ENCODE measurements around the gene MTMR3. TPM values are rescaled to one million over a fixed set of nuclear protein-coding genes. Genes with fewer than 3 reads are reported as not detected.

The MTMR3 gene
- total RNA-seq, 2 experiments from 2014 or later: 16.3 to 16.9 TPM

DNA sequence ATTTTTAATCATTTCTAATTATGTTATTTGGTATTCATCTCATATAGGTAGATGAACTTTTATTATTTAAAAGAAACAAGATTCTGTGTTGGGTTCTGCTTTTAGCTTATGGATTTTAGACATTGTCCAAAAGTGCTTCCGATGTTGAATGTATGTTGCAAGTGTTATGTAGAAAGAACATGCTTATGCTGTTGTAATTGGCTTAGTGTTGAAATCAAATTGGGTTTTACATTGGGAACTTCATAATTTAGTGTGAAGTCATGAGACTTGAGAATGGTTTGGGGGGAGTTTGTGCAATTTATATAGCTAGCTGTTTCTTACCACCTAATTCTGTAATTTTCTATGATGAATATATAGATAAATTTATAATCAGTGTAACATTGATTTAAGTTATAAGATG lies 3.6 kb downstream of the MTMR3 start:
- Mint-ChIP-seq H3K4me1 (peaks cover 12% of the 10 kb centered on the region), H3K27ac (no peak overlapping the region), H3K27me3 (no peaks in the 10 kb centered on the region), H3K4me3 (no peak overlapping the region), H3K36me3 (peaks cover 4% of the 10 kb centered on the region), H3K9me3 (no peaks in the 10 kb centered on the region)
- DNase-seq: no peak

DNA sequence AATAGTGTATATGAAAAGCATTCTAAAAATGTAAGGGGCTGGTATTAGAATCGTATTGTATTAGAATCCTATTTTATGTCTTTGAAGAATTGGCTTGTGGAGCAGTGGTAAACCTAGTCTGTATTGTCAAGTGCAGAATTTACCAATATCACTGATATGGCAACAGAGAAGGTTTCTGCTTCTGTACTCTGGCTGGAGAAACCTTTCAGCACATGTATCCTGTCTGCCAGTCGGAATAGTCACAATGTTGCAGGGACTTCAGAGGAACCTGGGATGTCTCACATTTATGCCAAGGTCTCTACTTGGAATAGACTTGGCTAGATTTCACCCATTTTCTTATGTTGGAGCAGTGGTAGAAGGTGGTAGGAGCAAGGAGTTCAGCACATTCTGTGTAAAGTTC lies 4.4 kb downstream of the MTMR3 start:
- DNase-seq: no peak
- Mint-ChIP-seq H3K9me3 (no peaks in the 10 kb centered on the region), H3K4me1 (peaks cover 15% of the 10 kb centered on the region), H3K27me3 (no peaks in the 10 kb centered on the region), H3K4me3 (no peak overlapping the region), H3K36me3 (peaks cover 4% of the 10 kb centered on the region), H3K27ac (no peak overlapping the region)

- Mint-ChIP-seq H3K27me3 (no peaks in the 10 kb centered on the region), H3K4me1 (peaks cover 18% of the 10 kb centered on the region), H3K27ac (no peak overlapping the region), H3K4me3 (no peak overlapping the region), H3K9me3 (no peaks in the 10 kb centered on the region), H3K36me3 (peaks cover 6% of the 10 kb centered on the region)
- no peak for DNase-seq
These were observed 7.8 kb downstream of the MTMR3 start for GRCh38 chr22:29890760-29891159.

GRCh38 chr22:29892315-29893156 lies 9.6 kb downstream of the MTMR3 start:
- H3K27me3 Mint-ChIP-seq: no peaks in the 10 kb centered on the region
- peaks cover 6% of the 10 kb centered on the region for H3K36me3 Mint-ChIP-seq
- DNase-seq: no peak
- peaks cover 18% of the 10 kb centered on the region for H3K4me1 Mint-ChIP-seq
- no peak overlapping the region for H3K27ac Mint-ChIP-seq
- H3K9me3 Mint-ChIP-seq: no peaks in the 10 kb centered on the region
- H3K4me3 Mint-ChIP-seq: no peak overlapping the region

GRCh38 chr22:29901354-29901753 lies 18.4 kb downstream of the MTMR3 start:
- no peaks in the 10 kb centered on the region for H3K9me3 Mint-ChIP-seq
- no peaks in the 10 kb centered on the region for H3K36me3 Mint-ChIP-seq
- peaks cover 24% of the 10 kb centered on the region for H3K4me1 Mint-ChIP-seq
- DNase-seq: no peak
- no peaks in the 10 kb centered on the region for H3K27me3 Mint-ChIP-seq
- no peak overlapping the region for H3K27ac Mint-ChIP-seq
- no peak overlapping the region for H3K4me3 Mint-ChIP-seq

- Mint-ChIP-seq H3K27ac (no peak overlapping the region), H3K36me3 (no peaks in the 10 kb centered on the region), H3K4me1 (peaks cover 33% of the 10 kb centered on the region), H3K4me3 (no peak overlapping the region), H3K9me3 (no peaks in the 10 kb centered on the region), H3K27me3 (no peaks in the 10 kb centered on the region)
- no peak for DNase-seq
These were observed 20.4 kb downstream of the MTMR3 start for GRCh38 chr22:29903371-29903770.

DNA sequence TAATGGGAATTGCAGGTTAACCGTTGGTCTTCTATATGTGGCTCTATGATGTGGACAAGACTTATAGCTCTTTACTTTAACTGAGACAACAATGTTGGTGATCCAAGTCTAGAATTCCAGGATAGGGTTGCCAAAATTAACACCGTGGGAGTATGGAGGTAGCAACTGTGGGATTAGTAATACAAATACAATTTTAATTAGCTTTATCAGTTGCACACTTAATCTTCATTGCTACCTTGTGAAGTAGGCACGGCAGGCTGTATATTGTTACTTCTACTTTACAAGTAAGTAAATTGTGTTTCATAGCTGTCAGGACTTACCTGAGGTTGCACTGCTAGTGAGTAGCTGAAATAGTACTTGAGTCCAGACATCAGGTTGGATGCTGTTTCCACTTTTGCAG lies 21.0 kb downstream of the MTMR3 start:
- DNase-seq: no peak
- no peaks in the 10 kb centered on the region for H3K36me3 Mint-ChIP-seq

DNA sequence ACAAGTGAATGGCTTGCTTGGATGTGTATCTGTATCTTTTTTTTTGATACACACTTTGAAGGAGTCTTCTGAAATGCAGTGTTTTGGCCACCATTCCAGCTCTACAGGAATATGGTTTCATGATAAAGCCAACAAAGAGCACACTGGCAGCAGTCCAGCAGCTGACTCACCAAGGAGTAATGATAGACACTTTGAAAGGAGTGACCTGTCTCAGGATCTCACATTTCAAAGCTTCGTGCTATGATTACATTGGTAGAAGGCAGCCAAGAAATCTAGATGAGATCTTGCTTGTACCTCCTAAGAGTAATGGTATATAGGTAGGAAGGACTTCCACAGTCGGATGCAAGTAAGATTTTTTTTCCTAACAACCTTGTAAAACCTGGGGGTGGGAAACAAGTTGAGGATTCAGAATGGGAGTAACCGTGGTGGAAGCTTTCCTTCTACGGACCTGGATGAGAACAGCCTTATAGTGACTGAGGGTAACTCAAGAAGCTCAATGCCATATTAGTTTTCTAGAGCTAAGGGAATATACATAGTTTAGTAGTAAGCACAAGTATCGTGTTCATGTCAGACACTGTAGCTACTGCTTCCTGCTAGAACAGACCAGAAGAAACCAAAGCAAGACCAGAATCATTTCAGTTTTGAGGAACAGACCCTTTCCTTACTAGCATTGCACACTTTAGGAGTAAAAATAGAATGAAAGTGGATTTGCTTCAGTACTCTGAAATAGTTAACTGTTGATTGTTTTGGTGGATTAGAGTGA lies 25.0 kb downstream of the MTMR3 start:
- Mint-ChIP-seq H3K27me3 (no peaks in the 10 kb centered on the region), H3K27ac (no peak overlapping the region), H3K4me3 (no peak overlapping the region), H3K9me3 (no peaks in the 10 kb centered on the region), H3K36me3 (no peaks in the 10 kb centered on the region), H3K4me1 (peaks cover 42% of the 10 kb centered on the region)
- DNase-seq: peak; percentile 4

More for the DNA sequence above, 21.0 kb downstream of the MTMR3 start:
- H3K9me3 Mint-ChIP-seq: no peaks in the 10 kb centered on the region
- H3K27ac Mint-ChIP-seq: no peak overlapping the region
- H3K4me3 Mint-ChIP-seq: no peak overlapping the region
- no peaks in the 10 kb centered on the region for H3K27me3 Mint-ChIP-seq
- peaks cover 33% of the 10 kb centered on the region for H3K4me1 Mint-ChIP-seq

GRCh38 chr22:29912141-29912540 lies 29.2 kb downstream of the MTMR3 start:
- H3K27me3 Mint-ChIP-seq: no peaks in the 10 kb centered on the region
- no peak overlapping the region for H3K4me3 Mint-ChIP-seq
- H3K9me3 Mint-ChIP-seq: no peaks in the 10 kb centered on the region
- DNase-seq: no peak
- no peak overlapping the region for H3K27ac Mint-ChIP-seq
- H3K36me3 Mint-ChIP-seq: no peaks in the 10 kb centered on the region
- H3K4me1 Mint-ChIP-seq: peaks cover 68% of the 10 kb centered on the region

DNA sequence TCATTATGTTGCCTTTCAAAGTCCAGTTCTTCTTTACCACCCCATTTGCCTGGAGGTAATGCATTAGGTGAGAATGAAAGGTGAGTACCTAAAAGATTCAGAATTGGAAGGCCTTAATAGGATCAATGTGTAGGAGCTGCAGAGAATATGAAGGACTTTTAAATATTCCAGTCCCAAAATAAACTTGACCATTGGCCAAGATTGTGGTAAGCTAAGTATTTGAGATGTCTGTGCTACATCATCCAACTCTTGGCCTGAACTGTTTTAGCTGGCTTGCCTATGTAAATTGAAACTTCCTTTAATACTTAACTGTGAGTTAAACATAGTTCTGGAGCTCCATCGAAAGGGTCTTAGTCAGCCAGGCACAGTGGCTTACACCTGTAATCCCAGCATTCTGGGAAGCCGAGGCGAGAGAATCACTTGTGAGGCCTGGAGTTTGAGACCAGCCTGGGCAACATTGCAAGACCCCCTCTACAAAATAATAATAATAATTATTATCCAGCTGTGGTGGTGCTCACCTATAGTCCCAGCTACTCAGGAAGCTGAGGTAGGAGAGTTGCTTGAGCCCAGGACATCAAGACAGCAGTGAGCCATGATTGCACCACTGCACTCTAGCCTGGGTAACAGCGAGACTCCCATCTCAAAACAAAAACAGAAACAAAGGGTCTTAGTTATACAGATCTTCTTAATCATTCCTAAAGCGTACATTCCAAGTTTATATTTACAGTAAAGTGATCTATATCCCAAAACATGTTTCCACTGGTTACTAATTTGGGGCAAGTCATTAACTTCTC lies 29.8 kb downstream of the MTMR3 start:
- no peak for DNase-seq
- peaks cover 67% of the 10 kb centered on the region for H3K4me1 Mint-ChIP-seq
- H3K27me3 Mint-ChIP-seq: no peaks in the 10 kb centered on the region
- H3K9me3 Mint-ChIP-seq: no peaks in the 10 kb centered on the region
- no peaks in the 10 kb centered on the region for H3K36me3 Mint-ChIP-seq
- H3K27ac Mint-ChIP-seq: no peak overlapping the region
- H3K4me3 Mint-ChIP-seq: no peak overlapping the region

DNA sequence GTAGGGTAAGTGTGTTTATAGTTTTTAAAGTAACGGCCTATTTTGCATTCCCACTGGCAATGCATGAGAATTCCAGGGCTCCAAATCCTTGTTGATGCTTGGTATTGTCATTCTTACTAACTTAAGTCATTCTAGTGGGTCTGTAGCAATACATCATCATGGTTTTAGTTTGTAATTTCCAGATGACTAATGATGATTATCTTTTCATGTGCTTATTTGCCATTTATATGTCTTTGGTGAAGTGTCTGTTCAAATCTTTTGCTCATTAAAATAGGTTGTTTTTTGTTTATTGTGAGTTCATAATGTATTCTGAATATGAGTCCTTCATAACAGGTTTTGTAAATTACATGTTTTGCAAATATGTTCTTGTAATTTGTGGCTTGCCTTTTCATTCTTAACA lies 31.2 kb downstream of the MTMR3 start:
- no peaks in the 10 kb centered on the region for H3K9me3 Mint-ChIP-seq
- H3K4me1 Mint-ChIP-seq: peaks cover 69% of the 10 kb centered on the region
- H3K27me3 Mint-ChIP-seq: no peaks in the 10 kb centered on the region
- no peak overlapping the region for H3K4me3 Mint-ChIP-seq
- no peak for DNase-seq
- no peak overlapping the region for H3K27ac Mint-ChIP-seq
- no peaks in the 10 kb centered on the region for H3K36me3 Mint-ChIP-seq

DNA sequence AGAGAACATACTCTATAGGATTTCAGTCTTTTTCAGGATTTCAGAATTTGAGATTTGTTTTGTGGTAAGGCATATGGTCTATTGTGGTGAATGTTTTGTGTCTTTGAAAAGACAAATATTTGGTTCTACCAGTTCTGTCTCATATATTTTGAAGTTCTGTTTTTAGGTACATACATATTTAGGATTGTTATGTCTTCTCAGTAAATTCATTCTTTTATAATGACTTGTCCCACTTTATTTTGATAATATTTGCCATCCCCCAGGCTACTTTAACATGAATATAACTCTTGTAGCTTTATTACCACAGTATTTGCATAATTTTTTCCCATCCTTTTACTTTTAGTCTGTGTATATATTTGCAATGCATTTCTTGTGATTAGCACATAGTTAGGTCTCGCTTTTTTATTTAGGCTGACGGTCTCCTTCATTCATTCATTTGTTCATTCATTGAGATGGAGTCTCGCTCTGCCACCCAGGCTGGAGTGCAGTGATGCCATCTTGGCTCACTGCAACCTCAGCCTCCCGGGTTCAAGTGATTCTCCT lies 32.1 kb downstream of the MTMR3 start:
- Mint-ChIP-seq H3K36me3 (no peaks in the 10 kb centered on the region), H3K4me3 (no peak overlapping the region), H3K27me3 (no peaks in the 10 kb centered on the region), H3K27ac (no peak overlapping the region), H3K4me1 (peaks cover 67% of the 10 kb centered on the region), H3K9me3 (no peaks in the 10 kb centered on the region)
- no peak for DNase-seq

DNA sequence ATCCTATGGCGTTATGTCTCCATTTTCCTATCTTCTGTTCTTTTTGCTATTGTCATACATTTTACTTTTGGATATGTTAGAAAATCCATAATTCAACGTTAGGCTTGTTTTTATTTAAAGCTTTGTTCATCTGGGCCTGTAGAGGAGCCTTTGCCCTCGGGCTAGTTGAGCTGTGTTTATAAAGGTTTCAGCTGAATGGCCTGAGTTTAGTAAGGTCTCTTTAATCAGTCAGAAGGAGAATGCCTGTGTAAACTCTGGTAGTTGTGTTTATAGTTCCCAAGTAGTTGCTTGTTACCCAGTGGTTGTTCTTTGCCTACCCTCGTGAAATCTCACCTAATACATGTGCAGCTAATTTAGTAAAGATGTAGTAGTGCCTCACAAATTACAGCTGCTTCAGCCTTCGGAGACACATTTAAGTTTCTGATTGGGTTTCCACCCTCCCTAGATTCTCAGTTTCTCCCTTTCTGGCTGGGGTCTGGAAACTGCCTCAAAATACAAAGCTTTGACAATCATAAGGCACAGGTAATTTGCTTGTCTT lies 33.1 kb downstream of the MTMR3 start:
- H3K27ac Mint-ChIP-seq: no peak overlapping the region
- H3K9me3 Mint-ChIP-seq: peaks cover 1% of the 10 kb centered on the region
- H3K27me3 Mint-ChIP-seq: no peaks in the 10 kb centered on the region
- no peak overlapping the region for H3K4me3 Mint-ChIP-seq
- no peak for DNase-seq
- peaks cover 2% of the 10 kb centered on the region for H3K36me3 Mint-ChIP-seq
- peaks cover 64% of the 10 kb centered on the region for H3K4me1 Mint-ChIP-seq

DNA sequence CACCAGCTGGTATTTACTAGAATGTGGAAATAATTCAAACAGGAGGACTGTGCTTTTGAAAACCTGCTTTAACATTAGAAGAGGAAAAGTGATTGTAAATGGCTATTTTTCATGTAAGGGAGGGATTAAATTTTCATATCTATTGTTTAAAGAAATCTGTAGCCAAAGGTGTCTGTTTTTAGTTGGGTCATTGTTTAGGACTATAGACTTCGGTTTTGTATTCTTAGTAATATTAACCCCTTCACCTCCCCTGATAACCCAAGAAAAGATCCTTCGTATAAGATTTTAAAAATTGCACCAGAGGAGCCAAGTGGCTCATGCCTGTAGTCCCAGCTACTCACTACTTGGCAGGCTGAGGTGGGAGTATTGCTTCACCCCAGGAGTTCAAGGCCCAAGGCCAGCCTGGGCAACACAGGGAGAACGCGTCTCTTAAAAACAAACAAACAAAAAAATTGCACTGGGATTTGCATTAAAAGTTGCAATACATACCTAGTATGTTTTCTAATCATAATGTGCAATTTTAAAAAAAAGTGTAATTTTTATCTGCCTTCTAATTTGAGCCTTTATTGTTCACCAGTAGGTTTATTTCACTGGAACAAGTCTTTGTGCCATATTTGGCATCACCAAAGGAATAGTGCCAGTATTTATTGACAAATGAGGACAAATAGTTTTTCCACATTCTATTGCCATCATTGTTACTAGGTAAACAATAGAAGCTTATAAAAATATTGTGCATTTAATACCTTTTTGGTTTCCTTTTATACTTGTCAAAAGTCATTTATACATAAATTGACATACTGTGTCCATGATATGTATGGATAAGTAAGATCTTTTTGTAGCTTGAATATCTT lies 34.3 kb downstream of the MTMR3 start:
- peaks cover 1% of the 10 kb centered on the region for H3K9me3 Mint-ChIP-seq
- no peak for DNase-seq
- H3K4me1 Mint-ChIP-seq: peaks cover 60% of the 10 kb centered on the region
- H3K4me3 Mint-ChIP-seq: no peak overlapping the region
- H3K36me3 Mint-ChIP-seq: peaks cover 5% of the 10 kb centered on the region
- no peaks in the 10 kb centered on the region for H3K27me3 Mint-ChIP-seq
- no peak overlapping the region for H3K27ac Mint-ChIP-seq
